Activated naive CD4-positive, alpha-beta T cell treated with anti-CD3 and anti-CD28 coated beads, Interleukin-2, amount 50 U/mL, for 72 hours (primary cell): Measurements from ENCODE around the gene ITIH5. TPM values are rescaled to one million over a fixed set of nuclear protein-coding genes. Genes with fewer than 3 reads are reported as not detected.

Experiments used
- ATAC-seq, 2 donors: fragments of 150-1000 bp; cut with Tn5 transposase; 2 replicates each; pipeline ENCODE4 v1.10.0; 2021; ENCODE audit warnings: mild to moderate bottlenecking in 2 of 2, moderate library complexity in 2 of 2
- DNase-seq, 2 donors: peaks; one replicate each; pipeline ENCODE4 v3.0.0; 2021 to 2022; ENCODE audit warnings: low spot score in 2 of 2
- H3K27ac Mint-ChIP-seq, 2 donors: one replicate each; pipeline ENCODE4 v1.8.0; 2022; ENCODE audit warnings: mild to moderate bottlenecking in 2 of 2, mixed read lengths in 2 of 2
- H3K36me3 Mint-ChIP-seq, 2 donors: one replicate each; pipeline ENCODE4 v1.8.0; 2022; ENCODE audit warnings: mixed read lengths in 2 of 2
- H3K9me3 Mint-ChIP-seq, 2 donors: one replicate each; pipeline ENCODE4 v1.8.0; 2022; ENCODE audit warnings: mixed read lengths in 2 of 2
- total RNA-seq, 2 donors: library from RNA; stranded (reverse); gene quantifications; one replicate each; pipeline ENCODE4 v1.2.3, GENCODE V29; 2022

Gene ITIH5
- total RNA-seq, 2 donors from 2014 or later = 0.21 TPM; not detected in 1

- H3K36me3 Mint-ChIP-seq = no peaks in the 10 kb centered on the region
- no peaks in the 10 kb centered on the region for H3K9me3 Mint-ChIP-seq
- DNase-seq (no peak), ATAC-seq (no peak)
- no peak overlapping the region for H3K27ac Mint-ChIP-seq
These were observed 87.1 kb downstream of the ITIH5 start for GRCh38 chr10:7579681-7580080.

- ATAC-seq = no peak
- DNase-seq = no peak
- no peak overlapping the region for H3K27ac Mint-ChIP-seq
- no peaks in the 10 kb centered on the region for H3K9me3 Mint-ChIP-seq
- H3K36me3 Mint-ChIP-seq = no peaks in the 10 kb centered on the region
These were observed 89.2 kb downstream of the ITIH5 start for GRCh38 chr10:7577579-7577978.

- Mint-ChIP-seq H3K9me3 (no peaks in the 10 kb centered on the region), H3K36me3 (no peaks in the 10 kb centered on the region), H3K27ac (no peak overlapping the region)
- no peak for DNase-seq
- no peak for ATAC-seq
These were observed 89.6 kb downstream of the ITIH5 start for GRCh38 chr10:7577176-7577575.

- H3K27ac Mint-ChIP-seq = no peak overlapping the region
- no peaks in the 10 kb centered on the region for H3K36me3 Mint-ChIP-seq
- DNase-seq (no peak), ATAC-seq (no peak)
- no peaks in the 10 kb centered on the region for H3K9me3 Mint-ChIP-seq
These were observed 90.4 kb downstream of the ITIH5 start for GRCh38 chr10:7576340-7576739.

- no peak overlapping the region for H3K27ac Mint-ChIP-seq
- DNase-seq = no peak
These were observed 94.4 kb downstream of the ITIH5 start for GRCh38 chr10:7572391-7572790.

GRCh38 chr10:7571981-7572380 lies 94.8 kb downstream of the ITIH5 start:
- no peak for ATAC-seq
- Mint-ChIP-seq H3K36me3 (no peaks in the 10 kb centered on the region), H3K9me3 (no peaks in the 10 kb centered on the region), H3K27ac (no peak overlapping the region)
- no peak for DNase-seq

More at GRCh38 chr10:7572391-7572790, 94.4 kb downstream of the ITIH5 start:
- no peak for ATAC-seq
- no peaks in the 10 kb centered on the region for H3K36me3 Mint-ChIP-seq
- no peaks in the 10 kb centered on the region for H3K9me3 Mint-ChIP-seq

GRCh38 chr10:7567911-7568620 lies 98.7 kb downstream of the ITIH5 start:
- Mint-ChIP-seq H3K36me3 (no peaks in the 10 kb centered on the region), H3K27ac (no peak overlapping the region), H3K9me3 (no peaks in the 10 kb centered on the region)
- DNase-seq (no peak), ATAC-seq (no peak)

GRCh38 chr10:7566891-7567290 lies 99.9 kb downstream of the ITIH5 start:
- ATAC-seq (no peak), DNase-seq (no peak)
- Mint-ChIP-seq H3K9me3 (no peaks in the 10 kb centered on the region), H3K27ac (no peak overlapping the region), H3K36me3 (no peaks in the 10 kb centered on the region)

GRCh38 chr10:7565871-7566270 lies 100.9 kb downstream of the ITIH5 start:
- DNase-seq = no peak
- H3K36me3 Mint-ChIP-seq = no peaks in the 10 kb centered on the region
- no peaks in the 10 kb centered on the region for H3K9me3 Mint-ChIP-seq
- no peak overlapping the region for H3K27ac Mint-ChIP-seq
- ATAC-seq = no peak

GRCh38 chr10:7563770-7564169 lies 103.0 kb downstream of the ITIH5 start:
- DNase-seq (no peak), ATAC-seq (no peak)
- no peaks in the 10 kb centered on the region for H3K36me3 Mint-ChIP-seq
- H3K9me3 Mint-ChIP-seq = no peaks in the 10 kb centered on the region
- H3K27ac Mint-ChIP-seq = no peak overlapping the region

- DNase-seq (no peak), ATAC-seq (no peak)
- Mint-ChIP-seq H3K9me3 (no peaks in the 10 kb centered on the region), H3K27ac (no peak overlapping the region), H3K36me3 (no peaks in the 10 kb centered on the region)
These were observed 103.4 kb downstream of the ITIH5 start for GRCh38 chr10:7563368-7563767.

GRCh38 chr10:7561985-7562384 lies 104.8 kb downstream of the ITIH5 start:
- H3K36me3 Mint-ChIP-seq = no peaks in the 10 kb centered on the region
- no peak overlapping the region for H3K27ac Mint-ChIP-seq
- DNase-seq (no peak), ATAC-seq (no peak)
- no peaks in the 10 kb centered on the region for H3K9me3 Mint-ChIP-seq

- H3K36me3 Mint-ChIP-seq = no peaks in the 10 kb centered on the region
- no peak for ATAC-seq
- H3K9me3 Mint-ChIP-seq = no peaks in the 10 kb centered on the region
These were observed 105.4 kb downstream of the ITIH5 start for GRCh38 chr10:7561216-7561893.

GRCh38 chr10:7560519-7560918 lies 106.2 kb downstream of the ITIH5 start:
- Mint-ChIP-seq H3K36me3 (no peaks in the 10 kb centered on the region), H3K9me3 (no peaks in the 10 kb centered on the region), H3K27ac (no peak overlapping the region)
- no peak for ATAC-seq
- no peak for DNase-seq

More at GRCh38 chr10:7561216-7561893, 105.4 kb downstream of the ITIH5 start:
- DNase-seq = no peak
- no peak overlapping the region for H3K27ac Mint-ChIP-seq

GRCh38 chr10:7559386-7559785 lies 107.4 kb downstream of the ITIH5 start:
- Mint-ChIP-seq H3K9me3 (no peaks in the 10 kb centered on the region), H3K36me3 (no peaks in the 10 kb centered on the region), H3K27ac (no peak overlapping the region)
- ATAC-seq (no peak), DNase-seq (no peak)

- H3K9me3 Mint-ChIP-seq = no peaks in the 10 kb centered on the region
- no peak for DNase-seq
- H3K27ac Mint-ChIP-seq = no peak overlapping the region
- ATAC-seq = no peak
- H3K36me3 Mint-ChIP-seq = no peaks in the 10 kb centered on the region
These were observed 108.7 kb downstream of the ITIH5 start for GRCh38 chr10:7558036-7558435.

- Mint-ChIP-seq H3K36me3 (no peaks in the 10 kb centered on the region), H3K27ac (no peak overlapping the region), H3K9me3 (no peaks in the 10 kb centered on the region)
- ATAC-seq (no peak), DNase-seq (no peak)
These were observed 113.2 kb downstream of the ITIH5 start for GRCh38 chr10:7553531-7553930.
